NB4 (cell line): ENCODE data around the gene SCN7A.

Experiments used
- MAX ChIP-seq: IDR thresholded peaks from 2 replicates; pipeline ENCODE4 v1.6.1; 2011; ENCODE audit warnings: low read depth, low read length
- MYC ChIP-seq: IDR thresholded peaks from 2 replicates; pipeline ENCODE4 v1.6.1; 2011; ENCODE audit warnings: low read depth, low read length
- POLR2A ChIP-seq: IDR thresholded peaks from 2 replicates; pipeline ENCODE4 v1.6.1; 2011; ENCODE audit warnings: mild to moderate bottlenecking; ENCODE audit not compliant: insufficient read length; ENCODE audit errors: extremely low read depth
- TF ChIP-seq, protein P1 (sequence below): IDR thresholded peaks from one replicate; pipeline ENCODE4 v1.5.1; 2012; ENCODE audit warnings: low read depth, low read length

DNA sequence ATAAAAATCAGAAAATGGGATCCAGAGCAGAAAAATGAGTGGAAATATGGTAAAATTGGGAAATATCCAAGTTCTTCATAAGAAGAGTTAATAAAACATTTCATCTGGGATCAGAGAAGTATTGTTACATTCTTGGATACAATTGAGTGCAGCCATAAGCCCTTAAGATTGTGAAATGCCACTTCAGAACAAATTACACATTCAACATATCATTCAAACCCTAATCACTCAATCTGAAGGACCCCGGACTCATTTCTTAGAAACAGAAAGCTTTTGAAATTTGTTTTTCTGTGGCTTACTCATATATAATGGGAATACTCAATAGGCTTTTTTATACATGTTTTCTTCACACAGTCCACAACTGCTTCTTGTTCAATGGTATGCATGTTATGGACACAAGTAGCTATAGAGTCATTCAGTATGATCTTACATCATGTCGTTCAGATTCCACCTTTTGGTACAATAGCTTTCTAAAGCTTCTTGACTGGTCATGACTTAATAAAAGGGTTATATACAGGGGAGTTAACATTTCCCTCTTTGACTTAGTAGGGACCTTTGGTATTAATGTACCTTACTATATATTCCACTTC, 39.9 kb downstream of the SCN7A start:
- TF ChIP-seq, protein P1, sequence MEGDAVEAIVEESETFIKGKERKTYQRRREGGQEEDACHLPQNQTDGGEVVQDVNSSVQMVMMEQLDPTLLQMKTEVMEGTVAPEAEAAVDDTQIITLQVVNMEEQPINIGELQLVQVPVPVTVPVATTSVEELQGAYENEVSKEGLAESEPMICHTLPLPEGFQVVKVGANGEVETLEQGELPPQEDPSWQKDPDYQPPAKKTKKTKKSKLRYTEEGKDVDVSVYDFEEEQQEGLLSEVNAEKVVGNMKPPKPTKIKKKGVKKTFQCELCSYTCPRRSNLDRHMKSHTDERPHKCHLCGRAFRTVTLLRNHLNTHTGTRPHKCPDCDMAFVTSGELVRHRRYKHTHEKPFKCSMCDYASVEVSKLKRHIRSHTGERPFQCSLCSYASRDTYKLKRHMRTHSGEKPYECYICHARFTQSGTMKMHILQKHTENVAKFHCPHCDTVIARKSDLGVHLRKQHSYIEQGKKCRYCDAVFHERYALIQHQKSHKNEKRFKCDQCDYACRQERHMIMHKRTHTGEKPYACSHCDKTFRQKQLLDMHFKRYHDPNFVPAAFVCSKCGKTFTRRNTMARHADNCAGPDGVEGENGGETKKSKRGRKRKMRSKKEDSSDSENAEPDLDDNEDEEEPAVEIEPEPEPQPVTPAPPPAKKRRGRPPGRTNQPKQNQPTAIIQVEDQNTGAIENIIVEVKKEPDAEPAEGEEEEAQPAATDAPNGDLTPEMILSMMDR = no peak
- TF ChIP-seq MYC (no peak), POLR2A (no peak), MAX (no peak)
